Gastroesophageal sphincter (tissue), 4 donors: ENCODE measurements around the gene MRPL3. TPM values are rescaled to one million over a fixed set of nuclear protein-coding genes. Genes with fewer than 3 reads are reported as not detected.
"Not testable (repeated sequence)": the region's sequence is repeated elsewhere in the genome, so short reads cannot be mapped to it uniquely, and the experiment has no call there.

Experiments
- ATAC-seq: fragments of 150-250 bp; one replicate; pipeline ENCODE4 v1.9.1; 2016; ENCODE audit warnings: mild to moderate bottlenecking, moderate library complexity
- H3K27ac ChIP-seq, 4 donors: fragments of 200-600 bp; sonication (generic) in 3 of 4; 1 replicate in 3 of 4; 2 replicates in 1 of 4; pipeline ENCODE4 v1.5.1; 2016 to 2019
- H3K27me3 ChIP-seq: fragments of 200-600 bp; sonication (generic); one replicate; pipeline ENCODE4 v1.5.1; 2019
- H3K36me3 ChIP-seq, 2 donors: fragments of 200-600 bp; sonication (generic); one replicate each; pipeline ENCODE4 v1.5.1; 2019; ENCODE audit warnings: control low read depth in 1 of 2
- H3K4me1 ChIP-seq, 3 donors: fragments of 200-600 bp; sonication (generic); 1 replicate in 2 of 3; 2 replicates in 1 of 3; pipeline ENCODE4 v1.5.1; 2016 to 2019; ENCODE audit warnings: control low read depth in 2 of 3
- H3K4me3 ChIP-seq, 2 donors: fragments of 200-600 bp; sonication (generic); one replicate each; pipeline ENCODE4 v1.5.1; 2019; ENCODE audit warnings: mild to moderate bottlenecking in 1 of 2, moderate library complexity in 1 of 2
- H3K9me3 ChIP-seq, 3 donors: fragments of 200-600 bp; sonication (generic); one replicate each; pipeline ENCODE4 v1.5.1; 2017 to 2019; ENCODE audit warnings: control low read depth in 2 of 3
- EP300 ChIP-seq: sonication (generic); formaldehyde crosslinking; IDR thresholded peaks from one replicate; pipeline ENCODE4 v1.6.1; 2017; ENCODE audit warnings: antibody characterized with exemption, mild to moderate bottlenecking
- POLR2A ChIP-seq, 2 donors: fragments of 450-650 bp; IDR thresholded peaks; one replicate each; pipeline ENCODE4 v1.6.1; 2017; ENCODE audit warnings: antibody characterized with exemption in 2 of 2, mild to moderate bottlenecking in 2 of 2, moderate library complexity in 1 of 2
- POLR2AphosphoS5 ChIP-seq: sonication (generic); formaldehyde crosslinking; IDR thresholded peaks from one replicate; pipeline ENCODE4 v1.6.1; 2017; ENCODE audit warnings: antibody characterized with exemption
- WGBS, 2 donors: methylation state at CpG; one replicate each; pipeline ENCODE4 v1.1.5; 2018; ENCODE audit warnings: low coverage in 1 of 2; 5-methylcytosine and 5-hydroxymethylcytosine counted together
- total RNA-seq, 4 donors: library from RNA; depleted of rRNA; stranded (reverse); fragments of >200 nt; gene quantifications; one replicate each; pipeline ENCODE4 v1.1.0, GENCODE V29; 2016
- TF ChIP-seq, protein P1 (sequence below), 4 experiments: fragments of 200-600 bp in 2 of 4; fragments of 450-650 bp in 2 of 4; sonication (generic) in 1 of 4; IDR thresholded peaks; one replicate each; pipeline ENCODE4 v1.5.1; 2017 to 2019; ENCODE audit warnings: antibody characterized with exemption in 4 of 4, mild to moderate bottlenecking in 2 of 4, moderate library complexity in 2 of 4

MRPL3 gene
- total RNA-seq, 4 donors from 2014 or later: 62.1 to 95.9 (median 85.6) TPM

DNA sequence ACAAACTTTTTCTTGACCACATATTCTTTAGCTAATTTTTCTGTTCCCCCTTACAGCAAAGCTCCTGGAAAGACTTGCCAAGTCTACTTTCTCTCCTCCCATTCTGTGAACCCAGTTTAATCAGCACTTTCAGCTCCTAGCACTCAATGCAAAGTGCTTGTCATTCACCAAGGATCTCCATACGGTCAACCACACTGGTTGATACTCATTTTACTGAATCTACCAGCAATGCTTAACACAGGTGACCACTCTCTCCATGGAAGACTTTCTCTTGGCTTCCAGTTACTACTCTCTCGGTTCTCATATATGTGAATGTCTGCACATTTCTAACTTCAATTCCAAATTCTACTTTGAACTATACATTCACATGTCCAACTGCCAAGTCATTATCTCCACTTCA is 11.7 kb downstream of the MRPL3 start:
- no peaks in the 10 kb centered on the region for H3K4me1 ChIP-seq
- peaks cover 6 to 87% of the 10 kb centered on the region in 2 donors for H3K36me3 ChIP-seq
- 93 to 95% methylated on average over 2 of the region's 2 CpGs for WGBS, 2 donors
- H3K4me3 ChIP-seq: no peak overlapping the region
- H3K27ac ChIP-seq: no peak overlapping the region
- TF ChIP-seq, protein P1, sequence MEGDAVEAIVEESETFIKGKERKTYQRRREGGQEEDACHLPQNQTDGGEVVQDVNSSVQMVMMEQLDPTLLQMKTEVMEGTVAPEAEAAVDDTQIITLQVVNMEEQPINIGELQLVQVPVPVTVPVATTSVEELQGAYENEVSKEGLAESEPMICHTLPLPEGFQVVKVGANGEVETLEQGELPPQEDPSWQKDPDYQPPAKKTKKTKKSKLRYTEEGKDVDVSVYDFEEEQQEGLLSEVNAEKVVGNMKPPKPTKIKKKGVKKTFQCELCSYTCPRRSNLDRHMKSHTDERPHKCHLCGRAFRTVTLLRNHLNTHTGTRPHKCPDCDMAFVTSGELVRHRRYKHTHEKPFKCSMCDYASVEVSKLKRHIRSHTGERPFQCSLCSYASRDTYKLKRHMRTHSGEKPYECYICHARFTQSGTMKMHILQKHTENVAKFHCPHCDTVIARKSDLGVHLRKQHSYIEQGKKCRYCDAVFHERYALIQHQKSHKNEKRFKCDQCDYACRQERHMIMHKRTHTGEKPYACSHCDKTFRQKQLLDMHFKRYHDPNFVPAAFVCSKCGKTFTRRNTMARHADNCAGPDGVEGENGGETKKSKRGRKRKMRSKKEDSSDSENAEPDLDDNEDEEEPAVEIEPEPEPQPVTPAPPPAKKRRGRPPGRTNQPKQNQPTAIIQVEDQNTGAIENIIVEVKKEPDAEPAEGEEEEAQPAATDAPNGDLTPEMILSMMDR (IDR thresholded peaks at IDR 0.05): no peak
- TF ChIP-seq EP300: no peak
- TF ChIP-seq POLR2A (IDR thresholded peaks at IDR 0.05): no peak
- no peak for TF ChIP-seq POLR2AphosphoS5
- H3K27me3 ChIP-seq: no peaks in the 10 kb centered on the region
- no peaks in the 10 kb centered on the region for H3K9me3 ChIP-seq
- ATAC-seq: no peak

GRCh38 chr3:131486545-131486944 is 16.2 kb downstream of the MRPL3 start:
- H3K9me3 ChIP-seq, H3K27ac ChIP-seq, H3K4me1 ChIP-seq, ATAC-seq, H3K4me3 ChIP-seq, H3K27me3 ChIP-seq: not testable (repeated sequence)
- WGBS, 2 donors: 90 to 100% methylated on average over 3 of the region's 3 CpGs
- H3K36me3 ChIP-seq: peaks cover 0 to 79% of the 10 kb centered on the region in 2 donors

- Histone ChIP-seq H3K27me3 (no peaks in the 10 kb centered on the region), H3K27ac (no peak overlapping the region), H3K36me3 (peaks cover 0 to 80% of the 10 kb centered on the region in 2 donors)
Measured at GRCh38 chr3:131485119-131485518, 17.7 kb downstream of the MRPL3 start.

DNA sequence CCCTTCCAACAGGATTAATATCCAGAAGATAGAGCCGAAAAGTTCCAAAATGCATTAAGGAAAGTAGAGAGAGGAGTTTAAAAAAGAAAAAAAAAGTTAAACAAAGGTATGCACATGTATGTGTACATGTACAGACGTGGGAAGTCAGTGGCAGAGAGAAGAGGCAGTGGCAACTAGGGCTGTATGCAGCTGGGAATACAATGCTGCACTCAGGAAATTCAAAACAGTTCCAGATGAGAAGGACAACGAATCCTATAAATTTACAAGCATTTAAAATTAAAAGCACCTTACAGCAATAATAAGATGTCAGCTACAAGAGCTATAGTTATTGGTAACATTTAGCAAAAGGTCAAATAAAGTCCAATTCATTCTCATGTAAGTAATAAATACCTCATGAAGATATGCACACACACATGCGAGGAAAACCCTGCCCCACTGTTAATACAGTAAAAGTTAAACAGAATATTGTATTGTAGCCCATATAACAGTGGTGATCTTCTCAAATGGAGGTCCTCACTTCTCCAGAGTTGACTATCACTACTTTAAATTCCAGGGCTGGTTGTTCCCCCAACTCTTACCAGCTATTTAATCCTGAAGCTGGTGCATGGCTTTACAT is 18.2 kb downstream of the MRPL3 start:
- no peak overlapping the region for H3K27ac ChIP-seq
- TF ChIP-seq POLR2A (IDR thresholded peaks at IDR 0.05) (no peak), EP300 (no peak), POLR2AphosphoS5 (no peak)
- TF ChIP-seq, protein P1 (IDR thresholded peaks at IDR 0.05): no peak
- H3K27me3 ChIP-seq: no peaks in the 10 kb centered on the region
- H3K4me3 ChIP-seq: no peak overlapping the region
- WGBS, 2 donors: 88 to 89% methylated on average over 2 to 3 of the region's 4 CpGs
- peaks cover 0 to 80% of the 10 kb centered on the region in 2 donors for H3K36me3 ChIP-seq
- no peaks in the 10 kb centered on the region for H3K9me3 ChIP-seq
- no peaks in the 10 kb centered on the region for H3K4me1 ChIP-seq
- no peak for ATAC-seq

More at GRCh38 chr3:131485119-131485518, 17.7 kb downstream of the MRPL3 start:
- 94 to 100% methylated on average over 1 of the region's 1 CpG for WGBS, 2 donors
- ATAC-seq: no peak
- no peak overlapping the region for H3K4me3 ChIP-seq
- no peaks in the 10 kb centered on the region for H3K9me3 ChIP-seq
- no peaks in the 10 kb centered on the region for H3K4me1 ChIP-seq
- TF ChIP-seq POLR2AphosphoS5 (no peak), EP300 (no peak), POLR2A (IDR thresholded peaks at IDR 0.05) (no peak)
- TF ChIP-seq, protein P1 (IDR thresholded peaks at IDR 0.05): no peak

- TF ChIP-seq POLR2A (IDR thresholded peaks at IDR 0.05) (no peak), POLR2AphosphoS5 (no peak), EP300 (no peak)
- TF ChIP-seq, protein P1 (IDR thresholded peaks at IDR 0.05): no peak
- Histone ChIP-seq H3K36me3 (peaks cover 0 to 63% of the 10 kb centered on the region in 2 donors), H3K27ac (no peak overlapping the region), H3K27me3 (no peaks in the 10 kb centered on the region), H3K4me1 (no peaks in the 10 kb centered on the region), H3K9me3 (no peaks in the 10 kb centered on the region), H3K4me3 (no peak overlapping the region)
- 95 to 97% methylated on average over 2 of the region's 2 CpGs for WGBS, 2 donors
- no peak for ATAC-seq
Measured at GRCh38 chr3:131480116-131480515, 22.7 kb downstream of the MRPL3 start.
